GM21515 (cell line): ENCODE measurements around the gene NQO2.
"Not testable (repeated sequence)": the region's sequence is repeated elsewhere in the genome, so short reads cannot be mapped to it uniquely, and the experiment has no call there.

Experiments used
- ATAC-seq: cut with Tn5 transposase; IDR thresholded peaks from one replicate; pipeline ENCODE4 v1.9.1; 2021; ENCODE audit not compliant: unreplicated experiment

The NQO2 gene

GRCh38 chr6:3037638-3038365, 38.1 kb downstream of the NQO2 start:
- ATAC-seq, result no peak

GRCh38 chr6:3039384-3039783, 39.7 kb downstream of the NQO2 start:
- ATAC-seq, result no peak

GRCh38 chr6:3041147-3041546, 41.5 kb downstream of the NQO2 start:
- ATAC-seq, result no peak

GRCh38 chr6:3041606-3042005, 41.9 kb downstream of the NQO2 start:
- no peak for ATAC-seq

GRCh38 chr6:3045369-3045768, 45.7 kb downstream of the NQO2 start:
- no peak for ATAC-seq

- no peak for ATAC-seq
Observed at GRCh38 chr6:3045777-3046176, 46.1 kb downstream of the NQO2 start.

GRCh38 chr6:3046295-3046694, 46.6 kb downstream of the NQO2 start:
- ATAC-seq, result no peak

GRCh38 chr6:3048009-3048408, 48.3 kb downstream of the NQO2 start:
- ATAC-seq, result not testable (repeated sequence)

- ATAC-seq, result no peak
Observed at GRCh38 chr6:3052481-3053230, 53.0 kb downstream of the NQO2 start.

- no peak for ATAC-seq
Observed at GRCh38 chr6:3053231-3053508, 53.5 kb downstream of the NQO2 start.

- not testable (repeated sequence) for ATAC-seq
Observed at GRCh38 chr6:3054229-3055157, 54.8 kb downstream of the NQO2 start.

- not testable (repeated sequence) for ATAC-seq
Observed at GRCh38 chr6:3055158-3055499, 55.4 kb downstream of the NQO2 start.

- no peak for ATAC-seq
Observed at GRCh38 chr6:3057063-3057770, 57.5 kb downstream of the NQO2 start.

- no peak for ATAC-seq
Observed at GRCh38 chr6:3058957-3059356, 59.3 kb downstream of the NQO2 start.

GRCh38 chr6:3060092-3060491, 60.4 kb downstream of the NQO2 start:
- not testable (repeated sequence) for ATAC-seq

- no peak for ATAC-seq
Observed at GRCh38 chr6:3061501-3061941, 61.8 kb downstream of the NQO2 start.

GRCh38 chr6:3063340-3063732, 63.6 kb downstream of the NQO2 start:
- not testable (repeated sequence) for ATAC-seq

- peak; percentile 69 for ATAC-seq
Observed at GRCh38 chr6:3063733-3064700, 64.3 kb downstream of the NQO2 start.

- peak; percentile 81 for ATAC-seq
Observed at GRCh38 chr6:3068329-3069214, 68.9 kb downstream of the NQO2 start, which contains the start of gene RIPK1. Gene RIPK1 (plus strand): TSS chr6:3068494. CDS start chr6:3076824, 8,330 bp downstream.
